HG03565 (cell line): ENCODE results near the gene SUN2.
A peak's percentile ranks its signal among the peaks of the same experiment; 100 is the strongest.

Source experiments
- ATAC-seq: cut with Tn5 transposase; IDR thresholded peaks from one replicate; pipeline ENCODE4 v1.9.1; 2021; ENCODE audit warnings: mild to moderate bottlenecking, moderate library complexity; ENCODE audit not compliant: unreplicated experiment

Gene SUN2

DNA sequence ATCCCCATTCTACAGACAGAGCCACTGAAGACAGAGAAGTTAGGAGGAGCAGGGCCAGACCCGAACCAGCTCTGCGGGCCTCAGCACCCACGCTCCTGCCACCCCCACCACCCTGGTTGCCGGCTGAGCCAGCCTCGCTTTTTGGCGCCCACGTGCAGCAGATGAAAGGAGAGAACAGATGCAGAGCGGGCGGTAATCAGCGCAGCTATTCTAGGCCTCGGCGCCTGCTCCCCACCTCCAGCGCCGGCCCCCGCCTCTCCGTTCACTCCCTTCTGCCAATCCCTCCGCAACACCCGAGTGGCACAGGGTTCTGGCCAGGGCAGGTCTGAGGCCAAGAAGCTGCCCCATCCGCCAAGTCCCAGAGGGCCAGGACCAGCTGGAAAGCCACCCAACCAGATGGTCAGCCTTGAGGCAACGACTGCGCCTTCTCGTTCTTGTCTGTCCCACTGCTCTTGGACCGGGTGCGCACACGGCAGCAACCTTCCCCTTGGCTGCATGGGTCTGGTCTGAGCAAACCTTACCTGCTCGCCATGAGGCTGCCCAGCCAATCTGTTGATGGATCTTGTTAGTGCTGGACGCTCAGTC is 21.4 kb upstream of the SUN2 start:
- no peak for ATAC-seq

DNA sequence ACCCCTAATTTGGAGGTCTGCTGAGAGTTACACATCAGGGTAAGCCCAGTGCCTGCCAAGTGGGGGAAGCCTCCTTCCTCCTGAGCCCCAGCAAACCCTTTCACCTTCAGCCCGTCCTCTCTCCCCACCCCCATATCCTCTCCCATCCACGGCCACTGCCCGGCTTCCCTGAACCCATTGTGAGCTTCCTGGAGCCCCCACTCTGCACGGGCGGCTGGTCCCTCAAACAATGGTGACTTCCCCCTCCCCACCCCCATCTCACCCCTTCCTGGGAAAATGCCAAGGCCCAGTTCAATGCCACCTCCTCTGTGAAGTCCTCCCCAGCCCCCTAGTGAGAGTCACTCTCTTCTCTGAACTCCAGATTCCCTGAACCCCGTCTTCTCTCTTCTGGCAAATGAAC is 20.3 kb upstream of the SUN2 start:
- ATAC-seq, result no peak

DNA sequence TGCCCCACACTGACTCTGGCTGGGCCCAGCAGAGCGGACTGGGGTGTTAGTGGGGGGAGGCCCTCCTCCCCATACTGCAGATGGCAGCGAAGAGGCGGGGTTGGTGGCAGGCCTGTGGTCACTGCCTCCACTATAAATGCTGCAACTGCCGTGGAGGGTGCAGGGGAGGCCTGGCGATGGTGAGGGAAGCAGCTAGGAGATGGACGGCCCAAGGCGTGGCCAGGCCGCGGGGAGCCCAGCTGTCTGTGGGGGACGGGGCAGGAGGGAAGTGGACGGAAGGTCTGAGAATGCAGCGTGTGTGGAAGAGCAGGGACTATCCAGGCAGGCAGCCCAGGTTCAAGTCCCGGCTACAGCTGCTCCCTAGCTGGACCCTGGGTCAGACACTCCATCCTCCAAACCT is 19.9 kb upstream of the SUN2 start:
- ATAC-seq, result no peak

DNA sequence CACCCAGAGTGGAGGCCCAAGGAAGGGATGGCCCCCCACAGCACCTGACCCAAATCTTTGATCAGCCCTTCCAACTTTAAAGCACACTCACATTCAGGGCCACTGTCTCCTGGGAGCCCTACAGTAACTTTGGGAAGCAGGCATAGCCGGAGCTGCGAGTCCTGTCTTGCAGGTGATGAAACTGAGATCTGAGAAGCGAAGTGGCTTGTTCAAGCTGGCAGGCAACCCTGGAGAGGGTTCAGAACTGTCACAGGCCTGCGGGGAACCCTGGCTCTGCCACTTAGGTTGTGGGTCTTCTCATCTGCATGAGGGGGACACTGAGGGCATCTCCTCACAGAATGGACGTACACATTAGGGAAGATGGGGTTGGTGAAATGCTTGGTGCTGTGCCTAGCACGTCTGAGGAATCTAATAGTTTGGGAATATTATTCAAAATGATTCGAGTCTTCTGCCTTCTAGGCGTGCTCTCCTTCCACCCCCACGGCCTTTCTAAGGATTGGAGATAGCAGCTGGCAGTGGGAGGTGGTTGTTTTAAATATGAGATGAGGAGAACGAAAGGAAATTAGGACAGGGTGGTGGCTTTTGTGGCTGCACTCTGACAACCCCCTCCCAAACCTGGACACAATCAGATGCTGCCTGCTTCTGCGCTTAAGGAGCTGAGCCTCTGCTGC is 18.8 kb upstream of the SUN2 start:
- no peak for ATAC-seq

DNA sequence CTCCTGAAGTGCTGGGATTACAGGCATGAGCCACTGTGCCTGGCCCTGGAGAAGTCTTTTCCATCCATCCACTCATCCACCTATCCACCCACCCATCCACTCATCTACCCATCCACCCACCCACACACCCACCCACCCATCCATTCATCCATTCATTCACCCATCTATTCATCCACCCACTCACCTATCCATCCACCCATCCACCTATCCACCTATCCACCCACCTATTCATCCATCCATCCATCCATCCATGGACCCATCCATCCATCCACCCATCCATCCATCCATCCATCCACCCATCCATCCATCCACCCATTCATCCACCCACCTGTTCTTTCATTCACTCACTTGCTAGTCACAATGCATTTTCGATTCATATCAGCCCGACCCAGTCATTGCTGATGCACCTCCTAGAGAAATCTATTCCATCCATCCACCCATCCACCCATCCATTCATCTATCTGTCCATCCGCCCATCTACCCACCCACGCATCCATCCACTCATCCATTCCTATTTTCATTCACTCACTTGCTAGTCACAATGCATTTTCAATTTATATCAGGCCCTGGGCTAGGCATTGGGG is 17.7 kb upstream of the SUN2 start:
- ATAC-seq, result no peak

DNA sequence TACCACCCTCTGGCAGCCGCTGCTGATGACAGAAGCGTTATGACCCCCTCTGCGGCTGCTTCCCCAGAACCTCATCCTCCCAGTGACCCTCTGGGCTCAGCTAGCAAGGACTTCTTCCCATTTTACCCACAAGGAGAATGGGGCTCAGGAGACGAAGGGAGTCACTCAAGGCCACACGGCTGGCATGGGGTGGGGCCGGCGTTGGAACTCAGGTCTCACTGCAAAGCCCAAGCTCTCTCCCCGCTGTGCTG is 16.8 kb upstream of the SUN2 start:
- ATAC-seq, result no peak

DNA sequence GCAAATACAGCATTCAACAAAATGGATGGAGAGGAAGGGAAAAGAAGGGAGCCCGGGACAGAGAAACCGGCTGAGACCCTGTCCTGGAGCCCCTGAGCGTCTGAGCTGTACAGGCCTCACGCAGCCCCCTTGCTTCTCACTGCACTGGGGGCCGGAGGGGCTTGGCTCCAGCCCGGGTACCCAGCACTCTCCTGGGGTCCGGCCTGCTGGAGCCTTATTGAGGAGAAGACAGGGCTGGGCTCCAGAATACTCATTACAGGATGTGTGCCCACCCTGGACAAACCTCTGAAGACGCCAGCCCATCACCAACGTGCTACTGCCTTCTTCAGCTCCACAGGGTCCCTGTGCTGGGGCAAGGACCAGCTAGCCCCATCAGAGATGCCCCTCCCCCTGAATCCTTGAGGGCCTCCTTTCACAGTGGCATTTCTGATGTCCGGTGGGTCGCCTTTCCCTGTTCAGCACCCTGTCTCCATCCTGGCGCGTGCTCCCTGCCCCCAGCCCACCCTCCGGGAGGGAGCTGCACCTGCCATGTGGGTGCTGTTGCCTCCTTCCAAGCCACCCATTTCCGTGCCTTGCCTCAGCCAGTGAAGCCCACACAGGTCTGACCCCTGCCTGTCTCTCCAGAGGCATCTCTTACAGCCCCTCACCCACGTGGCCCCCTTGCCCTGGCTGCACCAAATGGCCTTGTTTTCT is 14.6 kb upstream of the SUN2 start:
- no peak for ATAC-seq

DNA sequence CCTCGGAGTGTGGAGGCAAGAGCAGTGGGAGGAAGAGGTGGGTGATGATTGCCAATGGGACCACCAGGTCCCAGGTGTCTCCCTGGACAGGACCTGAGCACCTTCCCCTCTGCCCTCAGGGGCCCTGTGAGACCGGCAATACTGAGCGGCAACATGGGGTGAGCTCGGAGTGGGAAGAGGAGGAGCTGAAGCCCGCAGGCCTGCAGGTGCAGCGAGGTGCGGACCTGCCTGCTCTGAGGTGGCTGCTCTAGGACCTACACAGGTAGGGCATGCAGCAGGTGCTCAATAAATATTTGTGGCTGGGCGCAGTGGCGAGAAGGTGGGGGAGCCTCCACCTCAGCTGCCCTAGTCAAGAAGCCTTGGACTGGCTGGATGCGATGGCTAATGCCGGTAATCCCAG is 12.2 kb upstream of the SUN2 start:
- no peak for ATAC-seq

DNA sequence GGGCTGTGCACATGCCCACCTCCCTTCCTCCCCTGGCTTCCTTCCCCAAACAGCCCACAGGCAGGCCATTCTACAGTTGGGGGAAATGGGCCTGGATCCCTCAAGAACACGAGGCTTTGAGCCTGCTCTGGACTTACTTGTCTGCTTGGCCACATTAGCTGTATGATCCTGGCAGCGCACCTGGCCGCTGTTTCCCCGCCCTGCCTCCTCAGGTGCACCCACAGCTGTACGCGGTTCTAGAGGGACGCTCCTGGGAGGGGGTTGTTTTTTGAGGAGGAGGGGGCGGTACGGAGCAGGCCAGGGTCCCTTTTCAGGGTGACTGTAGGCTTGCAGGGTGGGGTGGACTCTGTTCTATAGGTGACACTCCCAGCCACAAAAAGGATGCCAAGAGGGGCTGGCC is 11.5 kb upstream of the SUN2 start:
- no peak for ATAC-seq

DNA sequence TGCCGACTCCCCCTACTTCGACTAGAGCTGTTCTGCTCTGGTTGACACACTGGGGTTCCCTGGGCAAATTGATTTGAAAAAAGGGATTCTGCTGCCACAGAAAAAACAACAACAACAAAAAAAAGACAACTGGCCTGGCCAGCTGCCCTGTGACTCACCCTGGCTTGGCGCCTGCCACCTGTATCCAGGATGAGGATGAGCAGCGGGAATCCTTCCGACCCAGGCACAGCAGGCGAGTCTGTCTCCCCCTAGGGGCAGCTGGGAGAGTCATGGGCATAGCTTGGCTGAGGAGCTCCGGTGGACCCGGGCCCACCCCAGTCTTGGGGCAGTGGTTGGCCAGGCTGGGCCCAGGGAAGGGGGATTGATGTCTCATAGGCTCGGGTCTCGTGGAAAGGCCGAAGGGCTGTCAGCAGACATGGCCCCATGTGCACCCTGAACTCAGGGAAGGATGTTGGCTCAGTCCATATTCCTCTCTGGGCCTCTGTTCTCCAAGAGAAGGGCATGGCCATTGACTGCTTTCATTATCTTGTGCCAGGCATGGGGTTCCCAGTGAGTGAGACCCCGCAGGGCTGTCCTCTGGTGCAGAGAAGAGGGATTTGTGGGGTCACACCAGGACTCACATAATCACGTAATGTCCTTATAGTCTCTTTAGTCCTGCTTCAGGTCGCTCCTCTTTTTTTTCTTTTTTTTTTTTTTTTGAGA is 10.4 kb upstream of the SUN2 start:
- no peak for ATAC-seq

DNA sequence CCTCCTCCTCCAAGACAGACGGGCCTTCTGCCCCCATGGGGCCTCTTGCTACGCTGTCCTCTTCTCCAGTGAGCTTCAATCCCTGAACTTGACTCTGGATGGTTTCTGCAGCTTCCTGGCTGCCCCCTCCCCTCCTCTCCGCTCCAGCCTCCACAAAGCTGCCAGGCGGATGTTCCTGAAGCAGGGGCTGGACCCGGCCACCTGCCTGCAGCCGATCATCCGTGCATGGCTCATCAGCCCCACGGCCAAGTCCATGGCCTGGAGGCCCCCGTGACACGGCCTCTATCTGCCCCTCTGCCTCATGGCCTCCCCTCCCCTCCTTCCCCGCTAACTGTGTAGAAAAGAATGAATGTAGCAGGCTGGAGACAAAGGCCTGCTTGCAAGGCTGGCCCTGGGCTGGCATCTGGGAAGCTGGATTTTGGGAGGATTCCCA is 6.8 kb upstream of the SUN2 start:
- no peak for ATAC-seq

DNA sequence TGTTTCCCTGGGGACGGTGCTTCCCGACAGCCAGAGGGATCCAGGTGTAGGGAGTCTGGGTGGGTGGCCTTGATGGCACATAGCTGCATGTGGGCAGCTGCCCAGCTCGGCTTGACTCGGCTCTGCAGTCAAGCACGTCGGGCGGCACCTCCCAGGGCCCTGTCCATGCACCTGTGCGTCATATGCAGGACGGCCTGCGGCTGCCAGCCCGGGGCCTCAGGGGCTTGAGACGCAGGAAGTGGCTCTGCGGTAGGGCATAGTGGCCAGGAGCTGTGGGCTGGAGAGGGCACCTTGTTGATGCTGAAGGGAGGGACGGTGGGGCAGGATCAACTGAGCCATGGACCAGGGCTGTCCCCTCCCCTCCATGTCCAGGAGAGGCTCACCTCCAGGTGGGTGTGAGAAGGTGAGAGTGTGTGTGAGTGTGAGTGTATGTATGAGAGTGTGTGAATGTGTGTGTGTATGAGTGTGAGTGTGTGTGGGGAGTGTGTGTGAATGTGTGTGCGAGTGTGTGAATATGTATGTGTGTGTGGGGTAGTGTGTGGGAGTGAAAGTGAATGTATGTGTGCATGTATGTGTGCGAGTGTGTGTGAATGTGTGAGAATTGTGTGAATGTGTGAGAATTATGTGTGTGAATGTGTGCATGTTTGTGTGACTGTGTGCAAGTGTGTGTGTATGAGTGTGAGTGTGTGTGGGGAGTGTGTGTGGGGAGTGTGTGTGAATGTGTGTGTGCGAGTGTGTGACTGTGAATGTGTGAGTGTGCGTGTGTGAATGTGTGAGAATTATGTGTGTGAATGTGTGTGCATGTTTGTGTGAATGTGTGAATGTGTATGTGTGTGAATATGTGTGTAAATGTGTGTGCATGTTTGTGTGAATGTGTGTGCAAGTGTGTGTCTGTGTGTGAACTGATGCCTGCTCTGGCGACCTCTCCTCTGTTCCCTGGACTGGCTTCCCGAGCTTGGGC is 5.7 kb upstream of the SUN2 start:
- no peak for ATAC-seq

DNA sequence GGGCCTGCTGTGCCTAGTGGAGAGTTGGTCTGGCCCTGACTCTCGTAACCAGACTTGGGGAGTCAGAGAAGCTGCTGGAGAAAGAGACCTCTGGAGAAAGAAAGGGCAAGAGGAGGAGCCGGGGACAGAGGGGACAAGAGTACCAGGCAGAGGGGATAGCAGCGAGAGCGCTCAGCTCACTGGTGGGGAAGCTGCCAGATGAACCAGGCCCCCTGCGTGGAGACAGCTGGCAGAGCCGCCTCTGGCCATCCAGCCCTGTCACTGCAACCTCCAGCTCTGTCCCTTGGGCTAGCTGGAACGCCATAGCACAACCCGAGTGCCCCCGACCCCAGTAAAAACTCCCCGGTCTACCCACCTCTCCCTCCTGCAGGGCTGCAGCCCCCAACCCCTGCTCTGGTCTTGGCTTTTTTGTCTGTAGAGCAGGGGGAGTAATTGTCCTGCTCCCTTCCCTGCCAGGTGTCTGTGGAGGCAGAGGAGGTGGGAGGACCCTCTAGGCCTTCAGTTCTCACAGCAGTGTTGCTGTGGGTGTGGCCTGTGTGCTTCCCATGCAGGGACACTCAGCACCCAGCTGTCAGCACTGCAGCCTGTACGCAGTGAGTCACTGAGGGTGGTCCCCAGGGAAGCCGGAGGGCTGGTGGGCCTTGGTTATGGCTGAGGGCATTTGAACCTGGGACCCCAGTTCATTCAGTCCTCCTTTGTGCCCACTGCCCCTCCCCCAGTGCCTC is 4.8 kb upstream of the SUN2 start:
- ATAC-seq, result no peak

DNA sequence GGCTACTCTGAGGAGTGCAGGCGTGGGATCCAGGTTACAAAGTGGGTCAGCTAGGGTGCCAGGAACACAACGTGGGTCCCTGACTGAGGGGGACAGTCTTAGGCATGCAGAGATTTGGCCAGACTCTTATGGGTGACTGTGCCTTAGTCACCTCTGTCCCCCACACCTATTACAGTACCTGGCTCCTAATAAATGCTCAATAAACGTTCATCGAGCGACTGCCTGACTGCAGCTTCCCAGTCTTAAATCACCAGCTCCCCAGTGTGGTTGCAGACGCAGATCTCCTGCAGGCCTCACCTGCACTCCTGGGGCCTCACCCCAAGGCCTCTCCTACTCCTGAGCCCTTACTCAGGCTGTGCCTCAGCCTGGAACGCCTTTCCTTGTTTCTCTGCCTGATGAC is 3.2 kb upstream of the SUN2 start:
- no peak for ATAC-seq

DNA sequence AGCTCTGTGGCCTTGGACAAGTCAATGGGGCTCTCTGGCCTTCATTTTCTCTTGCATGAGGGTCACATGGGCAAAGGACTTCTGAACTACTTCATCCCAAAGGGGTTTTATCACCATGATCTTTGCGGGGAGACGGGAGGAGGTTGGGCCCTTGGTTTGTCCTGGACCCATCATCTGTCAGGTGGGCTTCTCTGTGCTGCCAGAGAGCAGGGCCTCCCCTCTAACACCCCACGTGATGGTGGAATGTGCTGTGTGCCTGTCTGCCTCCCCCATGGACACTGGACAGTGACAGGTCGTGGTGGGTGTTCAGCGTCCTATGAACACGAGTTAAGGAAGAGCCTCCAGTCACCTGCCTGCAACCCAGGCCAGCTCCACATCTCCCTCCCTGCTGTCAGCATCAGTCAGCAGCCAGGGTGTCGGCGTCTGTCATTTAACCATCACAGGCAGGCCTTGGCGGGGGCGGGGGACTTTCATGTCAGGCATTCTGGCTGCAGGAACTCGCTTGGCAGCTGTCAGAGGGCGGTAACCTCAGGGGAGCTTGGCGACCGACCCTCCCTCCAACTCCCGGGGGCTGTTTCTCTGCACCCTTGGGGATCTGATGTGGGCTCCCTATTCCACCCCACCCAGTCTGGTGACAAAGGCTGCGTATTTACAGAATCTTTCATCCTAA is 2.6 kb upstream of the SUN2 start:
- ATAC-seq, result no peak

DNA sequence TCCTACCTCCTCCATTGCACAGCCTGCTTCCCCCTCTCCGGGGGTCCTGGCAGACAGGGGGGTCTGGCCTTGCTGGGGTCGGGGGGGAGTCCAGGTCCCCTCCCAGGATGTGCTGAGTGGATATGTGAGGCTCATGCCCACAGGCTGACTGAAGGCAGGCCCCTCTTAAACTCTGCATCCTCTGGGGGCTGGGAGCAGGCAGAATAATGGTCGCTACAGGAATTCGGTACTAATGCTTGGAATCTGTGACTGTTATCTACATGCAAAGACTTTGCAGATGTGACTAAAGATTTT is 1.6 kb upstream of the SUN2 start:
- no peak for ATAC-seq

DNA sequence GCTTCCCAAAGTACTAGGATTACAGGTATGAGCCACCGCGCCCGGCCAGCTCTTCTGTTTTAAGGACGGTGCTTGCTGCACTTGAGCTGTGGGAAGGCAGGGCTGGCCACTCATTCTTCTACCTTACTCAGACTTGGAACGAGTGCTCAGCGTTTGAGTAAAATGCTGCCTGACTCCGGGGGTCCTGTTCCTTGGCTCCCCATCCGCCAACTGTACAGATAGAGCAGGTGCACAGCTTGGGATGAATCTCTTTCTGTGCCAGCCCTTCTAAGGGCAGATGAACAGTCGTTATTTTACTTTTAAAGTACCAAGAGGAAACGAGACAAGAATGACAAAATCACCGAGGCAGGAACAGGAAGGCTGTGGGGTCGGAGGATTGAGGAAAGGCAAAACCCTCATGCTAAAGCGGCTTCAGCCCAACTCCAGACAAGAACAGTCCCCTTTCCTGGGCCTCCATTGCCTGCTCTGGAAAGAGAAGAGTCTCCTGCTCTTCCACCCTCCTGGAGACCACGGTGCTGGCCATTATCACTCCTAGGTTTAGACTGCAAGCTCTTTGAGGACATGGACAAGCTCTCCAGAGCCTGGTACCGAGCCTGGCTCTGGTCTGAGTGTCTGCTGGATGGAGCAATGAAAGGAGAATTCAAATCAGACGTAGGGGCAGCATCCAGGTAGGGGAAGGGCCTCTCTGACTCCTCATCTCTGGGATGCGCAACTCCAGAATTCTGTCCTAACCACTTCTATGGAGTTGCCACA is 1.1 kb upstream of the SUN2 start:
- no peak for ATAC-seq

DNA sequence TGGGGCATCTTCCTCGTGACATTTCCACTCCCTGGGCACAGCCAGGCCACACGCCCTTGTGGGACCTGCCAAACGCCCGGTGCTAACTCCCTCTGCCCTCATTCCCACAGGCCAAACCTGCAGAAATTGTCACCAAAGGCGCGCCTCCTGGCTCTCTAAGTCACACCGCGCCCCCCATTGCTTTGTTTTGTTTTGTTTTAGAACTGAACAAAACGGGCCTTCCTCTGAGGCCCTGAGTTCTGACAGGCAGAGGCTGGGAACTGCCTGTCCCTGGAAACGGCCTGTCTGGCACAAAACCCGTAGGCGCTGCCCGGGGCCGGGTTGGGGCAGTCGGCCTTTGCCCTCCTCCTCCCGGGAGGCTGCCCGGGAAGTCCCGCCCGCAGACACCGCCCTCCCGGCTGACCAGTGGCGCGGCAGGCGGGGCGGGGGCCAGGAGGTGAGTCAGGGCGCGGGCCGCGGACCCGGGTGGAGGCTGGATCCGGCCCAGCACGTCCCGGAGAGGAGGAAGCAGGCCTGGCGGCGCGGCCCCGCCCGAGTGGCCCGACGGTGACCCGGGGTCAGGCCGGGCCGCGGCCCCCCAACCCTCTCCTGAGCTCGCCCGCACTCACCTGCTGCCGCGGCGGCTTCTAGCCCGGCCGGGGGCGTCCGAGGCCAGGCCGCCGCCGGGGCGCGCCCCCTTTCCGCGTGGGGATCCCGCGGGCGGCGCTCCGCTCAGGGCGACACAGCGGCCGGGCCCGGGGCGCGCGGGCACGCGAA is 465 bp downstream of the SUN2 start:
- ATAC-seq, result peak; percentile 23
